GM19351 (cell line): Measurements from ENCODE around the gene PSMA6.

ENCODE experiments used
- ATAC-seq: cut with Tn5 transposase; IDR thresholded peaks from one replicate; pipeline ENCODE4 v1.9.1; 2021; ENCODE audit warnings: mild to moderate bottlenecking, moderate library complexity; ENCODE audit not compliant: unreplicated experiment

PSMA6 gene

GRCh38 chr14:35365130-35366055 is 73.2 kb downstream of the PSMA6 start:
- no peak for ATAC-seq

DNA sequence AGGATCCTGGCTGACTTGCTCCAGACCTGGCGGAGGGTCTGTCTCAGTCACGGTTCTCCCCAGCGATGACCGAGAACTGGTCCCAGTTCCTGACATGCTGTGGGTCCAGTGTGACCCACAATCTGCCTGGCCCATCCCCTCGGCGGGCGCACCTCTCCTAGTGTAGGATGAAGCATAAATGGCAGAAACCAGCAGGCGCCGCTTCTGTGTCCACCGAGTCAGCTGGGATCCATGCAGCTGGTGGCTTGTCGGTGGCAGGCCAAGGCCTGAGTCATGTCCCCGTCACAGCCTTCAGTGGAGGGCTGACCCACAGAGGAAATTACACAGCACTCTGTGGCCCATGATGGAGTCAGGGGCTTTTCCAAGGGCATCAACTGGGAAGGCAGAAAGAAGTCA is 73.9 kb downstream of the PSMA6 start:
- ATAC-seq: no peak

DNA sequence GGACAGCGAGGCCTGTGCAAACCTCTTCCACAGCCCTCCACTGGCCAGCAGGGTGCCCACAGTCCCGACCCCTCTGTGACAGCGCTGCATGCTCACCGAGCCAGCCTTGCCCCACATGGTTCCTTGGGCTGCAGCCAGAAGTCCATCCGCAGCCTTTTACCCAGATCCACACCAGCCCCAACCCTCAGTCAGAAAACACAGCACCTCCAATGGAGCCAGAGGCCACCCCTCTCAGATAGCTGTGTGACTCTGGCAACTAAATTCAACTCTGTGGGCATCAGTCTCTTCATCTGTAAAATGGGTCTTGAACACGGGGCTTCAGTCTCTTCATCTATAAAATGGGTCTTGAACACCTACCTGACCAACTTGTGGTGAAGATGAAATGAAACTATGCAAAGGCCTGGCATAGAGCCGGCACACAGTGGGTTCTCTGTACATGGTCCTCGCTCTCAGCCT is 74.4 kb downstream of the PSMA6 start:
- ATAC-seq: no peak

- ATAC-seq: no peak
Measured at GRCh38 chr14:35367056-35367372, 74.8 kb downstream of the PSMA6 start.
